Adipocyte (in vitro differentiated cells): ENCODE measurements around the gene PDZD2.

Experiments used
- DNase-seq: peaks from one replicate; pipeline ENCODE4 v3.0.0-alpha.2; 2015; ENCODE audit warnings: low read depth
- H3K27me3 ChIP-seq: replicated peaks from 2 replicates; pipeline ENCODE4 v1.7.0; 2013; ENCODE audit warnings: mild to moderate bottlenecking, low read length, moderate library complexity; ENCODE audit not compliant: control insufficient read depth, insufficient read depth
- H3K36me3 ChIP-seq: 2 replicates; pipeline ENCODE4 v1.7.0; 2013; ENCODE audit warnings: low read length, mild to moderate bottlenecking, moderate library complexity; ENCODE audit not compliant: control insufficient read depth, insufficient read depth, severe bottlenecking
- H3K4me1 ChIP-seq: 2 replicates; pipeline ENCODE4 v1.7.0; 2013; ENCODE audit warnings: mild to moderate bottlenecking, low read length, moderate library complexity; ENCODE audit not compliant: control insufficient read depth, insufficient read depth
- H3K4me3 ChIP-seq: 2 replicates; pipeline ENCODE4 v1.7.0; 2013; ENCODE audit warnings: mild to moderate bottlenecking, low read length, moderate library complexity
- H3K9ac ChIP-seq: 2 replicates; pipeline ENCODE4 v1.7.0; 2013; ENCODE audit warnings: mild to moderate bottlenecking, low read length, moderate library complexity
- H3K9me3 ChIP-seq: 2 replicates; pipeline ENCODE4 v1.7.0; 2013; ENCODE audit warnings: mild to moderate bottlenecking, low read length, moderate library complexity; ENCODE audit not compliant: control insufficient read depth

Gene PDZD2

DNA sequence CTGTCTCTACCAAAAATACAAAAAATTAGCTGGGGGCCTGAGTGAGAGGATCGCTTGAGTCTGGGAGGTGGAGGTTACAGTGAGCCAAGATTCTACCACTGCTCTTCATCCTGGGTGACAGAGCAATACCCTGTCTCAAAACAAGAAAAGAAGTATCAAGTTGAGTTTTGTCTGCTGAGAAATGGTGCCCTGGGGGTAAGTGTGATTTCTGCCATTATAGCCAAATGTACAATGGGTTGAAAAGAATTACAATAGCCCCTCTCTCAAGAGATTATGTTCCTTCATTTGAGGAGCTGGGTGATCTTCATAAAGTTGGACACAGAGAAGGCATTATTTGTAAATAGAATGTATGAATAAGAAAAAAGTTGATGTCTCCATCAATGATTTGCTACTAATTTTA, 345.8 kb downstream of the PDZD2 start:
- Histone ChIP-seq H3K4me1 (peaks cover 26% of the 10 kb centered on the region), H3K27me3 (peaks cover 23% of the 10 kb centered on the region), H3K9me3 (no peaks in the 10 kb centered on the region), H3K9ac (no peak overlapping the region), H3K36me3 (peaks cover 10% of the 10 kb centered on the region), H3K4me3 (no peak overlapping the region)
- DNase-seq, result no peak

- Histone ChIP-seq H3K9ac (no peak overlapping the region), H3K36me3 (peaks cover 10% of the 10 kb centered on the region), H3K4me3 (no peak overlapping the region), H3K4me1 (peaks cover 41% of the 10 kb centered on the region), H3K27me3 (peaks cover 12% of the 10 kb centered on the region), H3K9me3 (no peaks in the 10 kb centered on the region)
- no peak for DNase-seq
Observed at GRCh38 chr5:31986101-31986500, 347.2 kb downstream of the PDZD2 start.

- no peaks in the 10 kb centered on the region for H3K9me3 ChIP-seq
- H3K4me1 ChIP-seq, result peaks cover 42% of the 10 kb centered on the region
- H3K36me3 ChIP-seq, result peaks cover 10% of the 10 kb centered on the region
- no peak overlapping the region for H3K4me3 ChIP-seq
- peak; percentile 89 for DNase-seq
- H3K9ac ChIP-seq, result no peak overlapping the region
- no peaks in the 10 kb centered on the region for H3K27me3 ChIP-seq
Observed at GRCh38 chr5:31987985-31988710, 349.2 kb downstream of the PDZD2 start.

DNA sequence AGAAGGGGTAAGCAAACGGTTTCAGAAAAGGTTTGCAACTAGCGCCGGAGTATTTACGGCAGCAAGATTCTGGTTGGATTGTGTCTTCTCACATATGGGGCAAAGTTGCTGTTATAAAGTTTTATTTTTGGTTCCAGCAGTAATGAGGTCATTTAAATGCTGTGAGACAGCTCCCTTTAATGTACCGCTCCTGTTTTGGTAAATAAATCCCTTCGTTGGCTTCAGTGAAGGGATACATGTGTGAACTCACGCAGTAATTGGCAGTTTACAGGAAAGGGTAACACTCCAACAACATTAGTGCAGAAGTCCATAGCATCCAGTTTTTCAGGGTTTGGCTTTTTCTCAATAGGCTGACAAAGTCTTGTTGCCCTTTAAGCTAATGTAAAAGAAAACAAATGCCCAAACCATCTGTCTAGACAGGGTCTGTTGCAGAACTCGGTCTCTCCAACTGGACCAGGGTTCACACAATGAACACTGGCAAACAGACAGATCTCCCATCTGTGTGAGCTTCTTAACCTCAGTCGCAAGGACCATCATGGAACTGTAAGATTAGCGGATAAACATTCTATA, 351.2 kb downstream of the PDZD2 start:
- H3K27me3 ChIP-seq, result no peaks in the 10 kb centered on the region
- no peak overlapping the region for H3K4me3 ChIP-seq
- peaks cover 10% of the 10 kb centered on the region for H3K36me3 ChIP-seq
- peak overlapping the region; percentile 5 for H3K9ac ChIP-seq
- H3K9me3 ChIP-seq, result no peaks in the 10 kb centered on the region
- peak; percentile 45 for DNase-seq
- H3K4me1 ChIP-seq, result peaks cover 41% of the 10 kb centered on the region

- peaks cover 41% of the 10 kb centered on the region for H3K4me1 ChIP-seq
- H3K9ac ChIP-seq, result no peak overlapping the region
- no peaks in the 10 kb centered on the region for H3K9me3 ChIP-seq
- H3K4me3 ChIP-seq, result no peak overlapping the region
- H3K36me3 ChIP-seq, result peaks cover 14% of the 10 kb centered on the region
- H3K27me3 ChIP-seq, result peaks cover 2% of the 10 kb centered on the region
- peak; percentile 40 for DNase-seq
Observed at GRCh38 chr5:31990701-31991110, 351.8 kb downstream of the PDZD2 start.

- Histone ChIP-seq H3K9me3 (no peaks in the 10 kb centered on the region), H3K4me1 (peaks cover 41% of the 10 kb centered on the region), H3K36me3 (peaks cover 11% of the 10 kb centered on the region), H3K4me3 (no peak overlapping the region), H3K27me3 (peaks cover 4% of the 10 kb centered on the region), H3K9ac (no peak overlapping the region)
- DNase-seq, result no peak
Observed at GRCh38 chr5:31992377-31992776, 353.4 kb downstream of the PDZD2 start.

DNA sequence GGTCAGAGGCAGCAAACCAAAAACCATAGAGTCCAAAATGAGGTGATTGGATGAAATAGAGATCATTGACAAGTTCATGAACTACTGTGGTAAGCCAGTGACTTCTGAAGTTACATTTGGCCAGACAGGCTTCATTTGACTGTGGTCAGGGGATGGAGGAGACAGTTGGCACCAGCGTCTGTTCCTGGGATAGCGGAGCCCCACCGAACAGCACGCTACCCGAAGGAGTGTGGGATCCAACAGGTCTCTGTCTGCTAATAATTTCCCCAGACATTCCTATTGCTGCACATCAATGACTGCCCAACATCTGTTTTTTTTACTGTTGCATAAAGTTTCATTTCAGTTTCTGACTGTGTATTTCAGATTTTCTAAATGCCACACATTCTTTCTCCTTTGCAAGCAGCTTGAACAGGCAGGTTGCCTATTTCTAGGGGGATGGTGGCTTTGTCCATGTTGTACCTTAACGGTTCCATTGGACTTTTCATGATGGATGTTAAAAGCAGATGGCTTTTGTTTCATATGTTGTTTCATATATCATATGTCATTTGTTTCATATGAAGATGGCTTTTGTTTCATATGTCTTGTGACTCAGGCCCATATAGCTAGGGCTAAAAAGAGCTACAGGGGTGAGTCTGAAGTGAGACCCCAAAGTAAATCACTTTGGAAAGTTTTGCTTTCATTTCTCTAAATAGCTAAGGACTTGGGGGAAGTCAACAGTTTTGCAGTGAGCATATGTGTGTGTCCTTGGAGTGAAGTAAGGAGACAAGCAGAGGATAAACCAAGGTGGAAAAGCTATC, 354.4 kb downstream of the PDZD2 start:
- H3K36me3 ChIP-seq, result peaks cover 4% of the 10 kb centered on the region
- peak; percentile 72 for DNase-seq
- no peaks in the 10 kb centered on the region for H3K9me3 ChIP-seq
- H3K4me1 ChIP-seq, result peaks cover 37% of the 10 kb centered on the region
- peaks cover 4% of the 10 kb centered on the region for H3K27me3 ChIP-seq
- no peak overlapping the region for H3K4me3 ChIP-seq
- no peak overlapping the region for H3K9ac ChIP-seq

DNA sequence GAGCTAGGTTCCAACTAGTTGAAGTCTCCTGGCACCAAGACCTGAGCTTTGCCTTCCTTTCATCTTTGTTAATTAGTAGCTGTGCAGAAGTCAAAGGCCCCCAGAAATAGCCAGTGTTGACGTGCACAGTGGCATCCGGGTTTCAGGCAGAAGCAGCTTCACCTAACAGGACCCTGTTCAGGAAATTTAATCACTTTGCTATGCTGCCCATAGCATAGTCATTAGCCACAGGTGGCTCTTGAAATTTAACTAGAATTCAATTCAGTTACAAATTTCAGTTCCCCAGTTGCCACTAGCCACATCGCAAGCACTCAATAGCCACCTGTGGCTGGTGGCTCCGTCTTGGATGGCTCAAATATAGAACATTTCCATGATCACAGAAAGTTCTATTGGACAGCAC, 356.1 kb downstream of the PDZD2 start:
- peaks cover 4% of the 10 kb centered on the region for H3K27me3 ChIP-seq
- H3K4me3 ChIP-seq, result no peak overlapping the region
- no peaks in the 10 kb centered on the region for H3K9me3 ChIP-seq
- H3K4me1 ChIP-seq, result peaks cover 25% of the 10 kb centered on the region
- DNase-seq, result no peak
- no peak overlapping the region for H3K9ac ChIP-seq
- H3K36me3 ChIP-seq, result peaks cover 4% of the 10 kb centered on the region

- Histone ChIP-seq H3K9me3 (no peaks in the 10 kb centered on the region), H3K27me3 (peaks cover 4% of the 10 kb centered on the region), H3K9ac (no peak overlapping the region), H3K4me1 (peaks cover 18% of the 10 kb centered on the region), H3K36me3 (peaks cover 4% of the 10 kb centered on the region), H3K4me3 (no peak overlapping the region)
- DNase-seq, result no peak
Observed at GRCh38 chr5:31995714-31996113, 356.8 kb downstream of the PDZD2 start.

DNA sequence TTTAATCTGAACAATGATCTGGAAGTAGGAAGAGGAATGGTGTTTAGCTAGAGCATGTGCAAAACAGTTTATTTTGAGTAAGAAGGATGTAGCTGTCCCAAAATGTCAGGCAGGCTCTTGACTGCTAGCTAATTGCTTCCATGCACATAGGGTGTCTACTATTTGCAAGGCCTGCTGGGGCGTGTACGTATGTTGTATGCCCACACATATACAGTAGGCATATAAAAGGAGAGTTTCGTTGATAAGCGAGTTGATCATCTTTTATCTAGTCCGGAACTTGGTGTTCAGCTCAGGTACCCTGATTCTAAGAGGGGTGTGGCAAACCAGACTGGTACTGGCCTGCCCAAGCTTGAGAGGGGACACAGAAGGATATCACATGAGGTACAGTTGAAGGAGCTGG, 358.0 kb downstream of the PDZD2 start:
- no peak overlapping the region for H3K9ac ChIP-seq
- no peaks in the 10 kb centered on the region for H3K9me3 ChIP-seq
- no peak for DNase-seq
- no peak overlapping the region for H3K4me3 ChIP-seq
- peaks cover 4% of the 10 kb centered on the region for H3K27me3 ChIP-seq
- H3K4me1 ChIP-seq, result peaks cover 14% of the 10 kb centered on the region
- peaks cover 4% of the 10 kb centered on the region for H3K36me3 ChIP-seq

DNA sequence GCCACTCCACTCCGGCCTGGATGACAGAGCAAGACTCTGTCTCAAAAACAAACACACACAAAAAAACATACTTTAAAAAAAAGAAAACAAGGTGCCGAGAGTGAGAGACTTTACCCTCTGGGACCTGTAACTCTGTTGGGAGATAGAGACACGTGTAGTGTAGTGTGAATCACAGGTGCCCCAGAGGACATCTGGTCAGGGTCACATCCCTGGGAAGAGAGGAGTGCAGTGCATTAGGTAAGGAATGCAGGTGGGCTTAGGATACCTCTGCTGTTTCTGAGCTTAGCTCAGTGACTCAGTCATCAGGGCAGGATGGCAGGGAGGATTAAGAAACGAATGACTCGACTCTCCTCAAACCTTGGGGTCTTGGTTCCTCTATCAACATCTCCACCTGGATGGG, 360.5 kb downstream of the PDZD2 start:
- Histone ChIP-seq H3K36me3 (peaks cover 14% of the 10 kb centered on the region), H3K9me3 (no peaks in the 10 kb centered on the region), H3K27me3 (peaks cover 4% of the 10 kb centered on the region), H3K4me3 (no peak overlapping the region), H3K4me1 (no peaks in the 10 kb centered on the region), H3K9ac (no peak overlapping the region)
- no peak for DNase-seq
